CD14-positive monocyte (primary cell): ENCODE measurements around the gene GBGT1. TPM values are rescaled to one million over a fixed set of nuclear protein-coding genes. Genes with fewer than 3 reads are reported as not detected.

Experiments used
- DNase-seq, 3 donors: peaks; one replicate each; pipeline ENCODE4 v3.0.0-alpha.2; 2011 to 2022
- H2AFZ ChIP-seq: 2 replicates; pipeline ENCODE4 v1.6.0; 2012; ENCODE audit warnings: mild to moderate bottlenecking, low read depth, low read length, inconsistent platforms; ENCODE audit not compliant: insufficient read depth, poor library complexity, severe bottlenecking
- H3K27ac ChIP-seq, 2 donors: 1 replicate in 1 of 2; 2 replicates in 1 of 2; pipeline ENCODE4 v1.5.1; 2012 to 2013; ENCODE audit warnings: low read length in 2 of 2, control low read depth in 1 of 2, inconsistent platforms in 1 of 2, low read depth in 1 of 2, mild to moderate bottlenecking in 1 of 2
- H3K27me3 ChIP-seq, 2 donors: one replicate each; pipeline versions ENCODE4 v1.6.0 to v1.6.1; 2011 to 2013; ENCODE audit warnings: low read length in 2 of 2; ENCODE audit not compliant: control insufficient read depth in 2 of 2, insufficient read depth in 2 of 2
- H3K36me3 ChIP-seq, 2 donors: replicated peaks in 1 of 2; 1 replicate in 1 of 2; 2 replicates in 1 of 2; pipeline versions ENCODE4 v1.5.1 to v1.6.1; 2012 to 2013; ENCODE audit warnings: low read length in 2 of 2, control low read depth in 1 of 2, inconsistent platforms in 1 of 2, mild to moderate bottlenecking in 1 of 2; ENCODE audit not compliant: insufficient read depth in 2 of 2, control insufficient read depth in 1 of 2
- H3K4me1 ChIP-seq, 2 donors: 1 replicate in 1 of 2; 2 replicates in 1 of 2; pipeline versions ENCODE4 v1.5.1 to v1.6.1; 2012 to 2013; ENCODE audit warnings: low read length in 2 of 2, control low read depth in 1 of 2, inconsistent platforms in 1 of 2, mild to moderate bottlenecking in 1 of 2, moderate library complexity in 1 of 2; ENCODE audit not compliant: insufficient read depth in 2 of 2, control insufficient read depth in 1 of 2
- H3K4me2 ChIP-seq: replicated peaks from 2 replicates; pipeline ENCODE3; 2012; ENCODE audit warnings: low read length, moderate library complexity, mild to moderate bottlenecking; ENCODE audit not compliant: poor library complexity, severe bottlenecking; ENCODE audit errors: extremely low read depth
- H3K4me3 ChIP-seq, 3 experiments: fragments of 200-600 bp in 1 of 3; sonication (generic) in 1 of 3; replicated peaks in 1 of 3; 1 replicate in 2 of 3; 2 replicates in 1 of 3; pipeline ENCODE4 v1.5.1; 2011 to 2013; ENCODE audit warnings: low read length in 3 of 3, mild to moderate bottlenecking in 3 of 3, control low read depth in 2 of 3, low read depth in 2 of 3, inconsistent platforms in 1 of 3, moderate library complexity in 1 of 3
- H3K79me2 ChIP-seq: 2 replicates; pipeline ENCODE4 v1.6.0; 2012; ENCODE audit warnings: mild to moderate bottlenecking, control low read depth, inconsistent platforms, low read length, moderate library complexity; ENCODE audit not compliant: insufficient read depth
- H3K9ac ChIP-seq: 2 replicates; pipeline ENCODE4 v1.6.0; 2017; ENCODE audit warnings: low read length, mild to moderate bottlenecking; ENCODE audit not compliant: insufficient read depth, poor library complexity, severe bottlenecking
- H3K9me3 ChIP-seq, 2 donors: replicated peaks in 1 of 2; 1 replicate in 1 of 2; 2 replicates in 1 of 2; pipeline versions ENCODE4 v1.5.1 to v1.6.1; 2012 to 2013; ENCODE audit warnings: low read length in 2 of 2, control low read depth in 1 of 2; ENCODE audit not compliant: control insufficient read depth in 1 of 2, insufficient read depth in 1 of 2
- H4K20me1 ChIP-seq: 2 replicates; pipeline ENCODE4 v1.6.0; 2012; ENCODE audit warnings: mild to moderate bottlenecking, low read length, control low read depth, moderate library complexity; ENCODE audit not compliant: insufficient read depth
- H3K27ac Mint-ChIP-seq, 7 donors: one replicate each; pipeline ENCODE4 v1.8.0; 2020; ENCODE audit warnings: mild to moderate bottlenecking in 7 of 7, mixed read lengths in 7 of 7, moderate library complexity in 6 of 7, inconsistent platforms in 2 of 7
- H3K27me3 Mint-ChIP-seq, 3 donors: one replicate each; pipeline ENCODE4 v1.8.0; 2021 to 2022; ENCODE audit warnings: low read depth in 3 of 3, mild to moderate bottlenecking in 3 of 3, mixed read lengths in 3 of 3, moderate library complexity in 3 of 3, inconsistent platforms in 1 of 3
- H3K36me3 Mint-ChIP-seq, 2 donors: one replicate each; pipeline ENCODE4 v1.8.0; 2020; ENCODE audit warnings: mixed read lengths in 2 of 2, inconsistent platforms in 1 of 2, mild to moderate bottlenecking in 1 of 2
- H3K4me1 Mint-ChIP-seq: one replicate; pipeline ENCODE4 v1.8.0; 2020; ENCODE audit warnings: mild to moderate bottlenecking, mixed read lengths
- H3K4me3 Mint-ChIP-seq, 2 donors: one replicate each; pipeline ENCODE4 v1.8.0; 2020; ENCODE audit warnings: mild to moderate bottlenecking in 2 of 2, mixed read lengths in 2 of 2, moderate library complexity in 1 of 2
- H3K9me3 Mint-ChIP-seq, 7 donors: one replicate each; pipeline ENCODE4 v1.8.0; 2020 to 2022; ENCODE audit warnings: mixed read lengths in 7 of 7, mild to moderate bottlenecking in 6 of 7, moderate library complexity in 6 of 7, inconsistent platforms in 2 of 7
- CTCF ChIP-seq: fragments of 200-600 bp; IDR thresholded peaks from one replicate; pipeline ENCODE4 v1.8.0; 2022; ENCODE audit warnings: antibody characterized with exemption, mild to moderate bottlenecking
- WGBS: methylation state at CpG from one replicate; pipeline ENCODE4 v1.1.5; 2013; ENCODE audit warnings: missing lambda C conversion rate; ENCODE audit not compliant: insufficient coverage; 5-methylcytosine and 5-hydroxymethylcytosine counted together
- intact Hi-C, 2 donors: fragments of 100-400 bp; cut with micrococcal nuclease; formaldehyde crosslinking; loops; one replicate each; pipeline versions ENCODE4 v1.15.0 to v1.15.1; 2023
- polyA plus RNA-seq, 3 donors: library from polyadenylated mRNA; depleted of rRNA in 1 of 3; unstranded in 2 of 3; stranded (reverse) in 1 of 3; fragments of 300-500 nt in 2 of 3; fragments of >200 nt in 1 of 3; fragmentation: Illumina TruSeq in 2 of 3; gene quantifications; 1 replicate in 2 of 3; 2 replicates in 1 of 3; pipeline ENCODE4 v1.2.3, GENCODE V29; 2012 to 2021

GBGT1 gene
- polyA plus RNA-seq, 3 donors, result 7.1 to 40.1 (median 8.0) TPM

- DNase-seq, result no peak
- peak overlapping the region; percentile 74 to 95 (median 86) for H3K27ac Mint-ChIP-seq
- peaks cover 3 to 8% of the 10 kb centered on the region in 2 donors for H3K36me3 Mint-ChIP-seq
- H3K27me3 ChIP-seq, result no peaks in the 10 kb centered on the region
- no peak overlapping the region for H2AFZ ChIP-seq
- peaks cover 28% of the 10 kb centered on the region for H3K4me1 Mint-ChIP-seq
- H3K9me3 Mint-ChIP-seq, result no peaks in the 10 kb centered on the region
- no peaks in the 10 kb centered on the region for H3K9me3 ChIP-seq
- H3K4me2 ChIP-seq, result no peak overlapping the region
- H3K4me3 Mint-ChIP-seq, result no peak overlapping the region
- H3K27me3 Mint-ChIP-seq, result peaks cover 0 to 7% (median 0%) of the 10 kb centered on the region in 3 donors
- intact Hi-C loops, result no loop called here
- H3K27ac ChIP-seq, result peak overlapping the region; percentile 56 to 72
- H4K20me1 ChIP-seq, result peaks cover 29% of the 10 kb centered on the region
- peak overlapping the region; percentile 46 for H3K9ac ChIP-seq
- no peaks in the 10 kb centered on the region for H3K36me3 ChIP-seq
- peaks cover 10 to 20% of the 10 kb centered on the region in 2 donors for H3K4me1 ChIP-seq
- H3K79me2 ChIP-seq, result peaks cover 3% of the 10 kb centered on the region
- WGBS, result 100% methylated on average over 5 of the region's 11 CpGs
- no peak for TF ChIP-seq CTCF
- no peak overlapping the region for H3K4me3 ChIP-seq
These were observed 29.1 kb downstream of the GBGT1 start for GRCh38 chr9:133134388-133135145.

- no peak for TF ChIP-seq CTCF
- Mint-ChIP-seq H3K27me3 (peaks cover 0 to 7% (median 0%) of the 10 kb centered on the region in 3 donors), H3K27ac (peak overlapping the region; percentile 84 to 96 (median 90)), H3K4me1 (peaks cover 28% of the 10 kb centered on the region), H3K4me3 (no peak overlapping the region), H3K9me3 (no peaks in the 10 kb centered on the region), H3K36me3 (peaks cover 3 to 8% of the 10 kb centered on the region in 2 donors)
- 59% methylated on average over 18 of the region's 21 CpGs for WGBS
- Histone ChIP-seq H3K79me2 (peaks cover 3% of the 10 kb centered on the region), H4K20me1 (peaks cover 24% of the 10 kb centered on the region), H3K27ac (peak overlapping the region; percentile 56 to 72), H3K9ac (peak overlapping the region; percentile 46), H2AFZ (no peak overlapping the region), H3K9me3 (no peaks in the 10 kb centered on the region), H3K4me2 (no peak overlapping the region), H3K4me3 (no peak overlapping the region), H3K36me3 (no peaks in the 10 kb centered on the region), H3K27me3 (no peaks in the 10 kb centered on the region), H3K4me1 (peaks cover 10 to 20% of the 10 kb centered on the region in 2 donors)
- intact Hi-C loops, result no loop called here
- DNase-seq, result peak; percentile 78 to 90 (median 90)
These were observed 29.9 kb downstream of the GBGT1 start for GRCh38 chr9:133133681-133134387.
